ENCODE measurements around the gene MGAT4A. TPM values are rescaled to one million over a fixed set of nuclear protein-coding genes. Genes with fewer than 3 reads are reported as not detected.

MGAT4A gene
- 10 to 100 TPM; 28.9 to 50.4 (median 37.1) TPM for polyA plus RNA-seq
- long read RNA-seq, donor 1 = 0 reads
- long read RNA-seq, donor 2, full-length matches to known transcripts = 2 of 2 reads
- long read RNA-seq, donor 2, partial matches to known transcripts = 0 of 2 reads
- long read RNA-seq, donor 2, other reads (novel, unspliced or antisense) = 0 of 2 reads
- long read RNA-seq, donor 3, full-length matches to known transcripts = 1 of 1 reads
- long read RNA-seq, donor 3, partial matches to known transcripts = 0 of 1 reads
- long read RNA-seq, donor 3, other reads (novel, unspliced or antisense) = 0 of 1 reads
- long read RNA-seq, donor 4 = 0 reads
- long read RNA-seq, donor 5, full-length matches to known transcripts = 1 of 1 reads
- long read RNA-seq, donor 5, partial matches to known transcripts = 0 of 1 reads
- long read RNA-seq, donor 5, other reads (novel, unspliced or antisense) = 0 of 1 reads
- long read RNA-seq, donor 6, full-length matches to known transcripts = 2 of 2 reads
- long read RNA-seq, donor 6, partial matches to known transcripts = 0 of 2 reads
- long read RNA-seq, donor 6, other reads (novel, unspliced or antisense) = 0 of 2 reads
- long read RNA-seq, donor 7 = 0 reads
- long read RNA-seq, donor 8, full-length matches to known transcripts = 1 of 1 reads
- long read RNA-seq, donor 8, partial matches to known transcripts = 0 of 1 reads
- long read RNA-seq, donor 8, other reads (novel, unspliced or antisense) = 0 of 1 reads
- long read RNA-seq, donor 9 = 0 reads
- long read RNA-seq, donor 10, full-length matches to known transcripts = 7 of 7 reads
- long read RNA-seq, donor 10, partial matches to known transcripts = 0 of 7 reads
- long read RNA-seq, donor 10, other reads (novel, unspliced or antisense) = 0 of 7 reads

- DNase-seq = peak; percentile 84 to 88
- no peak for FAIRE-seq
Observed at GRCh38 chr2:98731041-98731893, at the start of gene MGAT4A. TSS of gene MGAT4A (minus strand) at chr2:98731132. CDS start at chr2:98726332, 4,800 bp downstream.

GRCh38 chr2:98778741-98779483 lies 48.0 kb upstream of the MGAT4A start:
- no peak overlapping the region for H3K4me3 ChIP-seq (ENCODE audit: low read depth in 1 of 3, low read length in 3 of 3)
- H3K4me1 ChIP-seq (ENCODE audit: control insufficient read depth in 3 of 3, insufficient read depth in 2 of 3, low read depth in 1 of 3, low read length in 2 of 3) = no peaks in the 10 kb centered on the region
- no peaks in the 10 kb centered on the region for H3K27me3 ChIP-seq (ENCODE audit: control insufficient read depth in 3 of 3, insufficient read depth in 3 of 3, low read length in 3 of 3)
- DNase-seq = no peak
- H3K9me3 ChIP-seq (ENCODE audit: control insufficient read depth in 2 of 2, insufficient read depth in 1 of 2, low read depth in 1 of 2, low read length in 1 of 2) = peaks cover 0 to 6% of the 10 kb centered on the region in 2 donors
- no peak for FAIRE-seq
- WGBS, 3 donors = 82 to 89% (median 87%) methylated on average over 6 of the region's 6 CpGs
- H3K36me3 ChIP-seq (ENCODE audit: control insufficient read depth in 3 of 3, insufficient read depth in 2 of 3, low read depth in 1 of 3, low read length in 3 of 3) = no peaks in the 10 kb centered on the region
- no peak overlapping the region for H3K27ac ChIP-seq (ENCODE audit: low read depth in 1 of 3, low read length in 2 of 3)

More at GRCh38 chr2:98731041-98731893, at the start of gene MGAT4A:
- no peaks in the 10 kb centered on the region for H3K36me3 ChIP-seq (ENCODE audit: control insufficient read depth in 3 of 3, insufficient read depth in 2 of 3, low read depth in 1 of 3, low read length in 3 of 3)
- no peaks in the 10 kb centered on the region for H3K27me3 ChIP-seq (ENCODE audit: control insufficient read depth in 3 of 3, insufficient read depth in 3 of 3, low read length in 3 of 3)
- peak within 1 kb of the TSS; percentile 88 to 99 (median 96) for H3K27ac ChIP-seq (ENCODE audit: low read depth in 1 of 3, low read length in 2 of 3)
- H3K4me3 ChIP-seq (ENCODE audit: low read depth in 1 of 3, low read length in 3 of 3) = peak within 1 kb of the TSS; percentile 71 to 93 (median 92)
- peaks cover 7 to 25% (median 14%) of the 10 kb centered on the region in 3 donors for H3K4me1 ChIP-seq (ENCODE audit: control insufficient read depth in 3 of 3, insufficient read depth in 2 of 3, low read depth in 1 of 3, low read length in 2 of 3)
- peaks cover 0 to 6% of the 10 kb centered on the region in 2 donors for H3K9me3 ChIP-seq (ENCODE audit: control insufficient read depth in 2 of 2, insufficient read depth in 1 of 2, low read depth in 1 of 2, low read length in 1 of 2)
- 0 to 1% (median 1%) methylated on average over 48 to 110 of the region's 110 CpGs for WGBS, 3 donors

DNA sequence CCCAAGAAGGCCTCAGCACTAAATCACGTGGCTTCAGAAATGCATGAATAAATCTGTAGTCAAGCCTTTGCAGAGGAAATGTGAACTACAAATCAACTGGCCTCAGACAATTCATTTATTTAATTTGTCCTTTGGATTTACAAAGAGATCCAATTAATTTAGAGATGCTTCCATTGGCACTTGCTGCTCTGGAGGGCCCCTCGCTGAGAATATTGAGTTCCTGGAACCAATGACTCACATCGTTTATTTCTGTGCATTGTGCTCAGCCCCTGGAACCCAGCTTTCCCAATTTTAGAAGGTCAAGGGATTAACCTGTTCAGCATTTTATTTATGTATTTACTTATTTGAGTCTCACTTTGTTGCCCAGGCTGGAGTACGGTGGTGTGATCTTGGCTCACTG lies 47.2 kb upstream of the MGAT4A start:
- H3K27me3 ChIP-seq (ENCODE audit: control insufficient read depth in 3 of 3, insufficient read depth in 3 of 3, low read length in 3 of 3) = no peaks in the 10 kb centered on the region
- 81 to 84% (median 83%) methylated on average over 4 of the region's 4 CpGs for WGBS, 3 donors
- FAIRE-seq = no peak

DNA sequence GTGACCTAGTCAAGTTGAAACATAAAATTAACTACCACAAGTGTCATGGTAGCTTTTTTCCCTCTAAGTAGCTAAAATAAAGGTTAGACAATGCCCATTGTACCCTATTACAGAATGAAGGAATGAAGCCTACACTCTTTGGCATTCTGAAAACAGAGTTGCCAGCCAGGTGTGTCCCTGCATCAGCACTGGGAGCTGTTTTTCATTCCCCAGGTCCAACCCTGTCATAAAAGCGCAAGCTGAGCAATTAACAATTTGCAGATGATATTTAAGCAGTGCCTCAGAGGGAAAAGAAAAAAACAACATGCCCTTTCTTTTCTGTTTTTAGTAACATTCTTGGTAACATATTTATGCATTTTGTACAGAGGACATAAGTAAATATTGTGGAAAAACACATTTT lies 46.8 kb upstream of the MGAT4A start:
- FAIRE-seq = no peak
- no peaks in the 10 kb centered on the region for H3K4me1 ChIP-seq (ENCODE audit: control insufficient read depth in 3 of 3, insufficient read depth in 2 of 3, low read depth in 1 of 3, low read length in 2 of 3)

More for the DNA sequence above, 47.2 kb upstream of the MGAT4A start:
- H3K27ac ChIP-seq (ENCODE audit: low read depth in 1 of 3, low read length in 2 of 3) = no peak overlapping the region
- H3K9me3 ChIP-seq (ENCODE audit: control insufficient read depth in 2 of 2, insufficient read depth in 1 of 2, low read depth in 1 of 2, low read length in 1 of 2) = peaks cover 0 to 6% of the 10 kb centered on the region in 2 donors
- H3K36me3 ChIP-seq (ENCODE audit: control insufficient read depth in 3 of 3, insufficient read depth in 2 of 3, low read depth in 1 of 3, low read length in 3 of 3) = no peaks in the 10 kb centered on the region
- no peak overlapping the region for H3K4me3 ChIP-seq (ENCODE audit: low read depth in 1 of 3, low read length in 3 of 3)
- H3K4me1 ChIP-seq (ENCODE audit: control insufficient read depth in 3 of 3, insufficient read depth in 2 of 3, low read depth in 1 of 3, low read length in 2 of 3) = no peaks in the 10 kb centered on the region
- no peak for DNase-seq

GRCh38 chr2:98777076-98777475 lies 46.1 kb upstream of the MGAT4A start:
- no peak for DNase-seq
- no peaks in the 10 kb centered on the region for H3K27me3 ChIP-seq (ENCODE audit: control insufficient read depth in 3 of 3, insufficient read depth in 3 of 3, low read length in 3 of 3)
- H3K9me3 ChIP-seq (ENCODE audit: control insufficient read depth in 2 of 2, insufficient read depth in 1 of 2, low read depth in 1 of 2, low read length in 1 of 2) = peaks cover 0 to 6% of the 10 kb centered on the region in 2 donors
- H3K4me3 ChIP-seq (ENCODE audit: low read depth in 1 of 3, low read length in 3 of 3) = no peak overlapping the region
- H3K36me3 ChIP-seq (ENCODE audit: control insufficient read depth in 3 of 3, insufficient read depth in 2 of 3, low read depth in 1 of 3, low read length in 3 of 3) = no peaks in the 10 kb centered on the region
- no peaks in the 10 kb centered on the region for H3K4me1 ChIP-seq (ENCODE audit: control insufficient read depth in 3 of 3, insufficient read depth in 2 of 3, low read depth in 1 of 3, low read length in 2 of 3)
- H3K27ac ChIP-seq (ENCODE audit: low read depth in 1 of 3, low read length in 2 of 3) = no peak overlapping the region
- FAIRE-seq = no peak
- 95 to 97% (median 97%) methylated on average over 6 of the region's 6 CpGs for WGBS, 3 donors

More for the DNA sequence above, 46.8 kb upstream of the MGAT4A start:
- Histone ChIP-seq H3K9me3 (ENCODE audit: control insufficient read depth in 2 of 2, insufficient read depth in 1 of 2, low read depth in 1 of 2, low read length in 1 of 2) (peaks cover 0 to 6% of the 10 kb centered on the region in 2 donors), H3K4me3 (ENCODE audit: low read depth in 1 of 3, low read length in 3 of 3) (no peak overlapping the region), H3K27me3 (ENCODE audit: control insufficient read depth in 3 of 3, insufficient read depth in 3 of 3, low read length in 3 of 3) (no peaks in the 10 kb centered on the region), H3K36me3 (ENCODE audit: control insufficient read depth in 3 of 3, insufficient read depth in 2 of 3, low read depth in 1 of 3, low read length in 3 of 3) (no peaks in the 10 kb centered on the region), H3K27ac (ENCODE audit: low read depth in 1 of 3, low read length in 2 of 3) (no peak overlapping the region)
- DNase-seq = peak in 1 of 2 donors; percentile 42
- 41 to 94% (median 77%) methylated on average over 1 of the region's 1 CpG for WGBS, 3 donors

DNA sequence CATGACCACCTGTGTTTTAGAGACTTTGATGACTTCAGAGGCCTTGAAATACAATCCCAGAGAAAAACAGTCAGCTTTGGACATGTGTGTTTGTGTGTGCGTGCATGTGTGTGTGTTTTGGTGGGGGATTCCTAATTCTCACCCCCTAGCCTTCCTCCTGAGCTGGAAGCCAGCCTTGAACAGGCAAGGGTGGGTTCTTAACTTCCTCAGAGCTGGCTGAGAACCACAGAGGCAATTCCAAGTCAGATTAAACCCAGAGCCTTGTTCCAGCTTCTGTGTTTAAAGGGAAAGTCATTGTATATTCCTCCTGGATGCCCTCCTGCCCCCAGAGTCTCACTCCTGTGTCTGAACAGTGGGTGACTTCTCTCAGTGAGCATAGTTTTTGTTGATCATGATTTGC lies 45.2 kb upstream of the MGAT4A start:
- Histone ChIP-seq H3K9me3 (ENCODE audit: control insufficient read depth in 2 of 2, insufficient read depth in 1 of 2, low read depth in 1 of 2, low read length in 1 of 2) (peaks cover 0 to 4% of the 10 kb centered on the region in 2 donors), H3K27ac (ENCODE audit: low read depth in 1 of 3, low read length in 2 of 3) (no peak overlapping the region), H3K27me3 (ENCODE audit: control insufficient read depth in 3 of 3, insufficient read depth in 3 of 3, low read length in 3 of 3) (no peaks in the 10 kb centered on the region), H3K36me3 (ENCODE audit: control insufficient read depth in 3 of 3, insufficient read depth in 2 of 3, low read depth in 1 of 3, low read length in 3 of 3) (no peaks in the 10 kb centered on the region), H3K4me3 (ENCODE audit: low read depth in 1 of 3, low read length in 3 of 3) (no peak overlapping the region), H3K4me1 (ENCODE audit: control insufficient read depth in 3 of 3, insufficient read depth in 2 of 3, low read depth in 1 of 3, low read length in 2 of 3) (no peaks in the 10 kb centered on the region)
- WGBS, 3 donors = 88 to 89% (median 88%) methylated on average over 1 of the region's 1 CpG
- FAIRE-seq (no peak), DNase-seq (no peak)

DNA sequence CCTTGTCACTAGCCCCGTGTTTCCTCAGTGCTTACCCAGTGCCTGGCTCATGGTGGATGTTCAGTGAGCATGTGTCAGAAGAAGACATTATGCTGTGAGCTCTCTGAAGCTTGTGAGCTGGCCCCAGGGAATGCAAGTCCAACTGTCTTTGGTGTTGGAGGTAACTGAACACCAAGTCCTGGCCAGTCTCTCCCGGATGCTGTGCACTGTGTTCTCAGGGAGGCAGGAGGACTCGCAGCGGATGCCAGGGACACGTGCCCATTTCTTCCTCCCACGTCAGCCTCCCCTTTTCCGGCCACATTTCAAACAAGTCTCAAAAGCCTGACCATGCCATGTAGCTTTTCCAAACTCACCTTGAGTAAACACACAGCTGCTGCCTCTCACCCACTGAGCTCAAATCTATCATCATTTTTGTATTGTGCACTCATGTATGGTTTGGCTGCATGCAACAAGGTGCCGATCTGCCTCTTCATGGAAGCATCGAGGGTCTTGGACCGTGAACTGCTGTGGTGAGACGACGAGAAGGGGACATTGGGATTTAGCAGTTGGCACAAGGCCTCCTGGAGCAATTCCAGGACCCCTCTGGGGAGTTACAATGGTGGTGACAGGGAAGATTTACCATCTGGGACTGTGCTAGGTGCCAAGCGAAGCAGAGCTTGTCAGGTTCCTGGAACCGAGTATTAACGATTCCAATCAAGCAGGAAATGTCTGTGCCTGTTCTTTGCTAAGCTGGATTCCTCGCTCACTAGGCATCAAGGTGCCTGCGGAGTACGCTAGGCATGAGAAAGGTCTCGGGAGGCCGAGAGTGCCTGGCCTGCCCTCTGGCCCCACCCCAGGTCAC lies 44.4 kb upstream of the MGAT4A start:
- WGBS, 3 donors = 90 to 93% (median 91%) methylated on average over 20 of the region's 20 CpGs
- H3K9me3 ChIP-seq (ENCODE audit: control insufficient read depth in 2 of 2, insufficient read depth in 1 of 2, low read depth in 1 of 2, low read length in 1 of 2) = peaks cover 0 to 4% of the 10 kb centered on the region in 2 donors
- H3K27ac ChIP-seq (ENCODE audit: low read depth in 1 of 3, low read length in 2 of 3) = no peak overlapping the region
- no peak for DNase-seq
- no peaks in the 10 kb centered on the region for H3K27me3 ChIP-seq (ENCODE audit: control insufficient read depth in 3 of 3, insufficient read depth in 3 of 3, low read length in 3 of 3)
- FAIRE-seq = no peak
- H3K36me3 ChIP-seq (ENCODE audit: control insufficient read depth in 3 of 3, insufficient read depth in 2 of 3, low read depth in 1 of 3, low read length in 3 of 3) = no peaks in the 10 kb centered on the region
- H3K4me3 ChIP-seq (ENCODE audit: low read depth in 1 of 3, low read length in 3 of 3) = no peak overlapping the region
- peaks cover 0 to 2% (median 0%) of the 10 kb centered on the region in 3 donors for H3K4me1 ChIP-seq (ENCODE audit: control insufficient read depth in 3 of 3, insufficient read depth in 2 of 3, low read depth in 1 of 3, low read length in 2 of 3)
